ENCODE data around the gene JPT2. TPM values are rescaled to one million over a fixed set of nuclear protein-coding genes. Genes with fewer than 3 reads are reported as not detected.

The JPT2 gene
- total and polyA plus RNA-seq, 2 experiments from 2014 or later, result 9.2 to 52.0 TPM

GRCh38 chr16:1740781-1741490 is 62.9 kb downstream of the JPT2 start:
- no peak for DNase-seq (ENCODE audit: low spot score)
- Histone ChIP-seq H3K79me2 (no peaks in the 10 kb centered on the region), H3K9me3 (ENCODE audit: low read depth) (no peaks in the 10 kb centered on the region), H2AFZ (no peak overlapping the region), H3K9me2 (replicated peaks; ENCODE audit: insufficient read depth) (no peaks in the 10 kb centered on the region), H3K27me3 (no peaks in the 10 kb centered on the region), H3K4me1 (ENCODE audit: insufficient read depth) (no peaks in the 10 kb centered on the region), H3K4me2 (no peak overlapping the region), H3K4me3 (no peak overlapping the region), H3K27ac (no peak overlapping the region), H3K36me3 (replicated peaks; ENCODE audit: insufficient read depth, low read depth) (no peaks in the 10 kb centered on the region), H4K20me1 (ENCODE audit: insufficient read depth, poor library complexity, severe bottlenecking) (no peaks in the 10 kb centered on the region)
- TF ChIP-seq EZH2 (IDR thresholded peaks at IDR 0.05; ENCODE audit: borderline replicate concordance) (no peak), CTCF (IDR thresholded peaks at IDR 0.05; ENCODE audit: poor library complexity) (no peak), EZH2phosphoT487 (IDR thresholded peaks at IDR 0.05; ENCODE audit: low read depth, severe bottlenecking, unreplicated experiment) (no peak)
- 96% methylated on average over 30 of the region's 30 CpGs for WGBS (ENCODE audit: low lambda C conversion rate, missing lambda C conversion rate)

- Histone ChIP-seq H3K4me1 (ENCODE audit: insufficient read depth) (no peaks in the 10 kb centered on the region), H4K20me1 (ENCODE audit: insufficient read depth, poor library complexity, severe bottlenecking) (no peaks in the 10 kb centered on the region), H3K36me3 (replicated peaks; ENCODE audit: insufficient read depth, low read depth) (no peaks in the 10 kb centered on the region), H3K9me3 (ENCODE audit: low read depth) (no peaks in the 10 kb centered on the region), H3K27ac (no peak overlapping the region), H3K79me2 (no peaks in the 10 kb centered on the region), H3K9me2 (replicated peaks; ENCODE audit: insufficient read depth) (no peaks in the 10 kb centered on the region), H3K4me3 (no peak overlapping the region), H2AFZ (no peak overlapping the region), H3K27me3 (no peaks in the 10 kb centered on the region), H3K4me2 (no peak overlapping the region)
- no peak for DNase-seq (ENCODE audit: low spot score)
- 97% methylated on average over 18 of the region's 19 CpGs for WGBS (ENCODE audit: low lambda C conversion rate, missing lambda C conversion rate)
- TF ChIP-seq EZH2phosphoT487 (IDR thresholded peaks at IDR 0.05; ENCODE audit: low read depth, severe bottlenecking, unreplicated experiment), result no peak
Measured at GRCh38 chr16:1741553-1742165, 63.6 kb downstream of the JPT2 start.

GRCh38 chr16:1743376-1744337 is 65.6 kb downstream of the JPT2 start:
- Histone ChIP-seq H3K27me3 (no peaks in the 10 kb centered on the region), H3K4me2 (no peak overlapping the region), H3K4me3 (no peak overlapping the region), H3K79me2 (no peaks in the 10 kb centered on the region), H4K20me1 (ENCODE audit: insufficient read depth, poor library complexity, severe bottlenecking) (no peaks in the 10 kb centered on the region), H3K27ac (no peak overlapping the region), H3K4me1 (ENCODE audit: insufficient read depth) (no peaks in the 10 kb centered on the region), H3K9me2 (replicated peaks; ENCODE audit: insufficient read depth) (no peaks in the 10 kb centered on the region), H2AFZ (no peak overlapping the region), H3K9me3 (ENCODE audit: low read depth) (no peaks in the 10 kb centered on the region), H3K36me3 (replicated peaks; ENCODE audit: insufficient read depth, low read depth) (no peaks in the 10 kb centered on the region)
- WGBS (ENCODE audit: low lambda C conversion rate, missing lambda C conversion rate), result 92% methylated on average over 29 of the region's 32 CpGs
- TF ChIP-seq EZH2phosphoT487 (IDR thresholded peaks at IDR 0.05; ENCODE audit: low read depth, severe bottlenecking, unreplicated experiment), result no peak
- TF ChIP-seq EZH2 (IDR thresholded peaks at IDR 0.05; ENCODE audit: borderline replicate concordance), result no peak
- TF ChIP-seq CTCF (IDR thresholded peaks at IDR 0.05; ENCODE audit: poor library complexity), result no peak
- no peak for DNase-seq (ENCODE audit: low spot score)

Data from hepatocyte (in vitro differentiated cells).